Mononuclear cell (primary cell): ENCODE measurements around the gene SLC38A2. TPM values are rescaled to one million over a fixed set of nuclear protein-coding genes. Genes with fewer than 3 reads are reported as not detected.

ENCODE experiments used
- H3K27me3 ChIP-seq: 2 replicates; pipeline ENCODE4 v1.6.0; 2011; ENCODE audit warnings: low read length, control low read depth; ENCODE audit not compliant: insufficient read depth
- H3K4me1 ChIP-seq: 2 replicates; pipeline ENCODE4 v1.5.1; 2011; ENCODE audit warnings: mild to moderate bottlenecking, low read length, control low read depth; ENCODE audit not compliant: insufficient read depth
- H3K4me3 ChIP-seq: 2 replicates; pipeline ENCODE4 v1.5.1; 2011; ENCODE audit warnings: mild to moderate bottlenecking, low read length, moderate library complexity
- H3K9me3 ChIP-seq: 2 replicates; pipeline ENCODE4 v1.5.1; 2011; ENCODE audit warnings: low read depth, mild to moderate bottlenecking, control low read depth, low read length
- total RNA-seq: library from RNA; depleted of rRNA; stranded (reverse); fragments of >200 nt; gene quantifications from one replicate; pipeline ENCODE4 v1.2.3, GENCODE V29; 2012

SLC38A2 gene
- total RNA-seq, 1 donor: 277 TPM

DNA sequence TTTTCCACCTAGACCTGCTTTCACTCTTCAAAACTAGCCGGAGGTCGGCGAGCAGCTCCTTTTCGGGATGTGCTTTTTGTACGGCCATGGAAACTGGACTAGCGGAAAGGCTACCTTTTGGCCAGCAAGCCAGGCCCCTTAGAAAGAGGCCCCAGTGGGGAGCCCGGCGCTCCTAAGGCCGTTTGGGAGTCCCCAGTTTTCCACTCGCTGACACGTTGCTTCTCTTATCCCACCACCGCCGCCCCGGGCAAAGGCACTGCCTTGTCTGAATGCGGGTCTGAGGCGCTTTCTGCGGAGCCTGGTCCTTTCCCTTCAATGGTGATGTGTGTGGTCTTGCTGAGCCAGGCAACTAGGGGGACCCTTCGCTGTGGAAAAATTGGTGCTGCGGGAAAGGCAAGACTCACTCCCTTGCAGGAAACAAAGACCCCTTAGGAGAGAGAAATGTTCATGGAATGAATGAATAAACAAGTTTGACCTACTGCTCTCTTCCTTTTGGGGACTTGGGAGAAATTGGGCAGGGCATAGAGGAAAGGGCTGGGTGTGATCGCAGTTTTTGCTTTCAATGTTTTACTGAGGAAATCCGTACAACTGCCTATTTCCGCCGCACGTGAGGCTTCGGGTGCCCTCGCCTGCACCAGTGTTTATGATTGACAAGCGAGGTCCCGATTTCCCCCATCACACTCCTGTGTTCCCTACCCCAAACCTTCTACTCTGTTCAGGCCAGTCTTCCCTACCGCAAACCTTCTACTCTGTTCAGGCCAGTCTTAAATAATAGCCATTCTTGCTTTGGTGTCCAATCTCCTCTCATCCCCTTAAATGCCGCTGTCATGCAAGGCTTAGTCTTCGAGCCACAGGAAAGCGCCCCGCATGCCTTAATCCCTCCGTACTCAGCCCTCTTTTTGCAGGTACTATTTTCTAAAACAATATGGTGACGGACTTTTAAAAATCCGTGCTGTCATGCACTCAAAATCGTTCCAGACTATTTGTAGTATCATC, 1.0 kb upstream of the SLC38A2 start:
- H3K4me1 ChIP-seq: peaks cover 33% of the 10 kb centered on the region
- no peaks in the 10 kb centered on the region for H3K9me3 ChIP-seq
- H3K4me3 ChIP-seq: peak overlapping the region; percentile 98
- no peaks in the 10 kb centered on the region for H3K27me3 ChIP-seq

DNA sequence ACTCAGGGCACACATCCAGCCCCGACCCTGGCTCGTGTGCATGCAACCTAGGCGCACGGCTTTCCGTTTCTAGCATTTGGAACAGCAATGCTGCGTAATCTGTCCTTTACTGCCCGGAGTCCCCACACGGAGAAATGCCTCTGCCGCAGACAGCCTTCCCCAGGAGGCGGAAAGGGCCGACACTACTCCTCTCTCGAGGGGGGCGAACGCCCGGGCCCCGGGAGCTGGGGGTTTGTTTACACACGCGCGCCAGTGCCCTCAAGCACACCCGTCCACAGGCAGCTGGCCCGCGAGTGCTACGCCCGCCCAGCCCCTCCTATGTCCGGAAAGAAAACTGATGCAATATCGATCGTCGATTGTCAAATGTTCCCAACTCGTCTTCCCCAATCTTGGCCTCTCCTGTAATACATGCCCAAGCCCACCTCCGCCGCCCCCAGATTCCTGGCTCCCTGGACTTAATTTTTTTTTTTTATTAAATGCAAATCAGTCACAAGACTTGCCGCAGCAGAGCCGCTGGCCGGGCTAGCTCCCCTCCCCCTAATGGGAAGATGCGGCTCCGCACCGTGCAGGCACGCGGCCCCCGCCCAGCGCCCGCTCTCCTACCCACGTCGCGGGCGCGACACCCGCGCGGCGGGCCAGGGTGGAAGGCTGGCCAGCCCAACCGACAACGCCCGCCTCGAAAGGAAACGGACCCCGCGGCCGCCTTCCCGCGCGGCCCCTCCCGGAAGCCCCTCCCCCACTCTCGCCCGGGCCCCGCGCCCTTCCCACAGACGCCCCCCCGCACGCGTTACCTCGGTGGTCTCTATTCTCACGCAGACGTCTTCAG, 642 bp downstream of the SLC38A2 start:
- Histone ChIP-seq H3K4me3 (peak overlapping the region; percentile 98), H3K9me3 (no peaks in the 10 kb centered on the region), H3K27me3 (no peaks in the 10 kb centered on the region), H3K4me1 (peaks cover 47% of the 10 kb centered on the region)

DNA sequence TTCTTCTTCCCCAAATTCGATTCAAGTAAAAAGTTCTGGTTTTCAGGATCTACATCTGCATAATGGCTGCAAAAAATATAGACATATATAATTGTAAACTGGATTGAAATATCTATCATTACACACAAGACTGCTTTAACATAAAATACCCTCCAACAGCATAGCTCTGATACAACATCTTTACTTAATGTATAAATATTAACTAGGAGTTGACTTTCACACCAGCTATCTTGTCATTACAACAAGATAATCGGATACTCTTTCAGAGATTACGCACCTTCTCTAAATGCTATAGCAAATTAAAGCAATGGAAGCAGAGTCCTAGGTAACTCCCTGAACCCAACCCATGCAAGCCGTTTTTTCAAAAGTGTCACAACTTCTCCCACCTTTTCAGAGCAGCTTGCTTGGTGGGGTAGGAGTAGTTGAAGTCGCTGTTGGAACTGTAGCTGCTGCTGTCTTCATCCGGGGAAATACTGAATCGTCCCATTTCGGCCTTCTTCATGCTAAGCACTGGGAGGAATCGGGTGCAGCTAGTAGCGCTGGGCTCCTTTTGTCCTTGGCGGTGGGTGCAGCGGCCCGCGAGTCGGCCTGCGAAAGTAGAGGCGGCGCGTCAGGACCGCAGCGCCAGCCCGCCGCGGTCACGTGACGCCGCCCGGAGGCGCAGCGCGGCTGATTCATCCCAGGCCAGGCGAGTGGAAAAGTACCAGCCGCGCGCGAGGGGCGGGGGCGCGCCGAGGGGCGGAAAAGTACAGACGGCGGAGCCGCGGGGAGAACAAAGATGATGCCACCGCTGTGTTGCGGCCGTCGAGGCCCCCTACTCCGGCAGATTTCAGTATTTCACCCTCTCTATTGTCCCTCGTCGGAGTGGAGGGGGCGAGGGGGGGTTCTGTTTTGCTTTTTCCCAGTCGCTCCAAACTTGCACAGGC, 1.5 kb downstream of the SLC38A2 start:
- Histone ChIP-seq H3K4me1 (peaks cover 49% of the 10 kb centered on the region), H3K9me3 (no peaks in the 10 kb centered on the region)

DNA sequence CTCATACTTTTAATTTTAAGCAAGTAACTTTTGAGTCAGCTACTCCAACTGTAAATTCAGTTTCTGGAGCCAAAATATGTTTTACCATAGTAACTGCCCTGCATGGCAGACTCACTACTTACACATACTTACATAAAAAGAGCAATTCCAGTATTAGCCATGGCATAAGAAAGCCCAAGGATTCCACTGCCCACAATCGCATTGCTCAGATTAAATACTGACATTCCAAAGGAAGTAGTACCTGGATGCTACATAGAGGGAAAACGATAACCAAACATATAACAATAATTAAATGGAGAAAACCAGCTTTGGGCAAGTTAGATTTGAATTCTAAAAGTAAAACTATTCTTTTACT, 2.2 kb downstream of the SLC38A2 start:
- Histone ChIP-seq H3K27me3 (no peaks in the 10 kb centered on the region), H3K9me3 (no peaks in the 10 kb centered on the region), H3K4me1 (peaks cover 53% of the 10 kb centered on the region), H3K4me3 (peak overlapping the region; percentile 98)

More for the DNA sequence above, 1.5 kb downstream of the SLC38A2 start:
- H3K4me3 ChIP-seq: peak overlapping the region; percentile 98
- no peaks in the 10 kb centered on the region for H3K27me3 ChIP-seq

DNA sequence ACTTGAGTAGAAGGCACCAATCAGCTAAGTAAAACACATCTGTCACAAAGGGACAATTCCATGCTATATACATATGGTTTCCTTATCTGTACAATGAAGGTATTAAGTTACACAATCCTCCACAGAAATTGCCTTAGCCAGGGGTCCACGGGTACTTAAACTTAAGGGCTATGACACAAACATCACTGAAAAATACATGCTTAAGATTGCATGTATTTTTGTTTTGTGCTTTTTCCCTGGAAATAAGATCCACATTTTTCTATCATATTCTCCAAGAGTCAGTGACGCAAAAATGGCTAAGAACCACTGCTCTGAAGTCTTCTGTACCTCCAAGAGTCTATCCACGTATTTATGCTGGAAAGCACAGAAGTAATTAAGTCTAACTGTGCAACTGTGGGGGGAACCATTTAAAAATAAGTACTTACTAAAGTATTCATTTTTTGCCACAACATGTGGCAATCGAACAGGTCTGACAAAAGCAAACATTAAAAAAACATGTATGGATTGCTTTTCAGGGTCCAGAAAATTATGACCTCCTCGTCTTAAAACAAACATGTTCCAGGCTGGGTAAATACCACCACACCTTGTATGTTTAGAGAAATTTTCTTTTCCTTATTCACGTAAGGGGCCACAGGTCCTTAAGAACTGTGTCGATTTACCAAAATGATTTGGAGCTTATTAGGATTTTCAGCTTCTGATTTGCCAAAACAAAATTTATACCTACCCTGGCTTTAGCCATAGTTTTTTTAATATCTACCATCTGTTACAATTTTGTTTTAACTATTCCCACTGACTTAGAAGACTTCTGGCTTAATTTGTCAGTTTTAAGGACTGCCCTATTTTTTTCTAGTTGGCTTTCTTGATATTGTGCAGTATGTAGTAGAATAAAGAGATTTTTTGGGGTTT, 2.8 kb downstream of the SLC38A2 start:
- H3K4me1 ChIP-seq: peaks cover 53% of the 10 kb centered on the region
- H3K9me3 ChIP-seq: no peaks in the 10 kb centered on the region
- H3K27me3 ChIP-seq: no peaks in the 10 kb centered on the region
- H3K4me3 ChIP-seq: peak overlapping the region; percentile 98

DNA sequence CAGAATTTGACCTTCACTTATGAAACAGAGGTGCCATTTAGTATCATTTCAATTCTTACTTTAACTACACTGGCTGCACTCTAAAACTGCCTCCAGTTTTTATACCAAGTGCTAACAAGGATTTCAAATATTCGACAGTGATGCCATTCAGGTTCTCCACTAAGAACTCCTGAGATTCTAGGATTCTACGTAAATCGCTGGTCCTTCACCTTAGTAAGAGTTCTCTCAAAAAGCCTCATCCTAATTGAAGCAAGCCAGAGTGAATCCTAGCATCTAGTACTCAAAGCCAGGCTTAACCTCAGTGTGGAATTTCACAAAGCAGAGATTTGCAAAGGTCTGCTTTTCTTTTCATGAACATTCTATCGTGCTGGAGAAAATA, 3.5 kb downstream of the SLC38A2 start:
- H3K4me1 ChIP-seq: peaks cover 49% of the 10 kb centered on the region

DNA sequence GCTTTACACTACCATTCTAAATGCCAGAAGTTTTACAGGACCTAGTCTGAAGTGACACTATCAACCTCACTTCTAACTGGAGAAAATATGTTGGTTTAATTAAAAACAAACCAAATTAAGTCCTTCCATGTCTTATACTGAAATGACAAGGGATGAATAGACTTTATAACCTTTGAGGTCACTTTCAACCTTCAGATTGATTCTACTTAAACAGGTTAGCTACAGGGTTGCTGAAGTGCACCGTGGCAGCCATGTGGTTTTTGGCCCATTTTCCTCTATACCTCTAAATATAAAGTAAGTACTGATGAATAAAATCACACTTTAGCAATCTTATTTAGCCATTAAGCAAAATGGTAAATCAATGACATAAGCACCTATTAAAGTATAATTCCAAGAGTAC, 3.9 kb downstream of the SLC38A2 start:
- H3K4me3 ChIP-seq: no peak overlapping the region
- peaks cover 45% of the 10 kb centered on the region for H3K4me1 ChIP-seq
- H3K27me3 ChIP-seq: no peaks in the 10 kb centered on the region
- no peaks in the 10 kb centered on the region for H3K9me3 ChIP-seq

More for the DNA sequence above, 3.5 kb downstream of the SLC38A2 start:
- no peak overlapping the region for H3K4me3 ChIP-seq
- no peaks in the 10 kb centered on the region for H3K9me3 ChIP-seq
- no peaks in the 10 kb centered on the region for H3K27me3 ChIP-seq

DNA sequence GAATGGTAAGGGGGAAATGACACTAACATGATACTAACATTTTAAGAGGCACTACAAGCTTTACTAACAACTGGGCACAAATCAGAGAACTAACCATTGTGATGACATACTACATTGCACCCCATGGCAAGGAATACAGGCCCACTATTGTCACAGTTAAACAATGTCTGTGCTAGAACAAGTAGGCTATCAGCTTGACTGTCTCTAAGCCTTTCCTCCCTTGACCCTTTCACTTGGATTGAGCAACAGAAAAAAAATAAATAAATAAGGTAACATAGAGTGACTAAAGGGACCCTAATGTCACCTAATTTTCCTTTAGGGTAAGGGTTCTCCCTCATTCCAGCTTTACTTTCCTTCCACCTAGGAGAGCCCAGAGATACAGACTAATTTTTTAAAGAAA, 4.4 kb downstream of the SLC38A2 start:
- H3K9me3 ChIP-seq: no peaks in the 10 kb centered on the region
- no peak overlapping the region for H3K4me3 ChIP-seq
- H3K4me1 ChIP-seq: peaks cover 40% of the 10 kb centered on the region
- no peaks in the 10 kb centered on the region for H3K27me3 ChIP-seq

DNA sequence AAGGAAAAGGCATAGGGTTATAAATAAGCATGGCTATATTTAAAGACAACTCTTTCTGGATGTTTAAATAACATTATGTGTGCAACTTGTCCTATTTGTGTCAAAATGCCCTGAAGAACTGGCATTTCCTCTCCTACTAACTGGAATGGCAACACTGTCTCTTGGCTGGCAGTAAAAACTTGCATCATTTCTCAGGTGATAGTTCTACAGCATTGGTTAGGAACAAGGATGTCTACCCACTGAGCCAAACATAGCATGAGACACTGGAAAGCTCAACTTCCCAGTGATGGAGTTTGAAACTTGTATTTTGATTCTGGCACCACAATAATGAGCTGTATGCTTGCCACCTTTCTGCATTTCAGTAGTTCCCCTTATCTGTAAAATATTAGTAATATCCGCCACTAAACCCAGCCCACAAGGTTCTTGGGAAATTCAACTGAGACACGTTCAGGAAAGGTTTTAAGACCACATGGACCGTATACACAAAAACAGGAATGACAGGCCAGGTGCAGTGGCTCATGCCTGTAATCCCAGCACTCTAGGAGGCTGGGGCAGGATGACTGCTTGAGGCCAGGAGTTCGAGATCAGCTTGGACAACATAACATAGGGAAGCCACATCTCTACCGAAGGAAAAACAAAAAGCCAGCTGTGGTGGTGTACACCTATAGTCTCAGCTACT, 5.1 kb downstream of the SLC38A2 start:
- Histone ChIP-seq H3K4me3 (no peak overlapping the region), H3K4me1 (peaks cover 40% of the 10 kb centered on the region), H3K27me3 (no peaks in the 10 kb centered on the region), H3K9me3 (no peaks in the 10 kb centered on the region)

DNA sequence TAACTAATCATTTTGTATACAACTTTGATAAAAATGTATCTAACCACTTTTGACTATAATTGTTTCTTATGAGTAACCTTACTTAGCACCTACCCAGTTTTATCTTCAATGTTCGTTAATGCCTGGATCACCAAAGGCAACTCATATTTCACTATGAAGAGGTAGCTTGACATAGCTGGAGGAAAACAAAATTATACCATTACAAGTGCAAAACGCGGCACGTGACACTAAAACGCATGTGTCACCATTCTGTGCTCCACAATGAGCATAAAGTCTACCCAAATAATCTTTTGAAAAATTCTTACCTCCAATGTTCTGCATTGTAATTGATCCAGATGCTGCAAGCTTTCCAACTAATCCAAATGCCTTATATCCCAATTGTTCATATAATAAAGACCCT, 5.8 kb downstream of the SLC38A2 start:
- H3K9me3 ChIP-seq: no peaks in the 10 kb centered on the region
- H3K4me1 ChIP-seq: peaks cover 41% of the 10 kb centered on the region
- H3K4me3 ChIP-seq: no peak overlapping the region

DNA sequence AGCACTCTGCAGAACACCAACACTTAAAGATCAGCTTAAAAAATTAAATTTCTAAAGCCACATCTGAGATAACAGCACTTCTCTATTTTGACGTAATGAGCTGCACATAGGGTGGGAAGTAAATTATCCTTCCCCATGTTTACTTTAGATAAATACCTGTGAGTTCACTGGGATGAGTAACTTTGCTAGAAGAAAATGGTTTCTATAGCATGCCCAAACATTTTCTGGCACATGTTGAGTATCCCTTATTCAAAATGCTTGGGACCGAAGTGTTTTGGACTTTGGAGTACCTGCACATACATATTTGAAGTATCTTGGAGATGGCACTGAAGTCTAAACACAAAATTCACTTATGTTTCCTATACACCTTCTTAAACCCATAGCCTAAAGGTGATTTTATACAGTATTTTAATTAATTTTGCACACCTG, 6.6 kb downstream of the SLC38A2 start:
- no peak overlapping the region for H3K4me3 ChIP-seq
- peaks cover 48% of the 10 kb centered on the region for H3K4me1 ChIP-seq
- no peaks in the 10 kb centered on the region for H3K27me3 ChIP-seq
- H3K9me3 ChIP-seq: no peaks in the 10 kb centered on the region

More for the DNA sequence above, 5.8 kb downstream of the SLC38A2 start:
- no peaks in the 10 kb centered on the region for H3K27me3 ChIP-seq

DNA sequence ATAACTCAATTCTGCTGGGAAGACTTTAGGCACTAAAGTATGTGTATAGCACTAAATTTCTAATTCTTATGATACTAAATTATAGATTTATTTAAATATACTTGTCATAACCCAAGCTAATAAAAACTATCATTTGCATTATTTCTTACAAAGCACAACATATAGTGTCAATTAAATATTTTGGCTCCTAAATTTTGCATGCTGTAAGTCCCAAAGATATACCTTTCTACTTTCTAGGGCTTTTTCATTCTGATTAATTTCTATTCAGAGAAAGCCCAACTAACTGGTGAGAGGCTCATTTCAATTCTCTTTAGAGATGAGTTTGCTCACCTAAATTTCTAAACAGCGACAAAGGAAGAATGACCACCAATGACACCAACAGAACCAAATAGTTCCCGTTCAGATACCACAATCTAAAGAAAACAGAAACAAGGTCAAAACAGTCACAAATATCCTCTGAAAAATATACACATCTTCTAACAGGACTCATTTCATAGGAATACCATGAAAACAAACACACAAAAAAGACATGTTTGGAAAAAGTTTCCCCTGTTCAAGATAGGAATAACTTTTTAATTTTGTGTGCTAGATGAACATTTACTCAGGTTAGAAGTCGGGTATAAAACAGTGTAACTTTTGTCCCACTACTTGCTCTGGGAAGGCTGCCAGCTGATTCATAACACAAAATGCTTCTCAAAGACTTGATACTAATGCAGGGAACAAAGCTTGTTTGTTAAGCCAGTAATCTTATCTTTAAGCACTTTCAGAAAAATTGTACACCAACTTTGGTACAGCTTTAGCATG, 7.6 kb downstream of the SLC38A2 start:
- no peaks in the 10 kb centered on the region for H3K9me3 ChIP-seq
- H3K27me3 ChIP-seq: no peaks in the 10 kb centered on the region
- peaks cover 45% of the 10 kb centered on the region for H3K4me1 ChIP-seq
- no peak overlapping the region for H3K4me3 ChIP-seq

DNA sequence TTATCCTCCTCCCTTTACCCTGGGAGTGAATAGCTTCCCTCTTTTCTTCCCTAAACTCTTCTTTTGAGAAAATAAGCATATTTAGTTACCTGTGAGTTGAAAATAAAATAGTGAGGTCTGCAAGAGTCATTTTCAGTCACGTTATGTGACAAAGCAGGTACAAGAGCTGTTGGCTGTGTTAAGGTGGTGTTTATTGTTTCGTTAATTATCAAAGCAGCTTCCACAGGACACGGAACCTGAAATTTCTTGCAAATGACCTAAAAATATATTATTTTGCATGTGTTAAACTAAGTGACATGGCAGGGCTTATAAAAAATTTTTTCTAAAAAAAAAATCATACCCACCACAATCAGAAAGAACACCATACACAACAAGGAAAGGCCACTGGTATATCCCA, 8.3 kb downstream of the SLC38A2 start:
- H3K4me1 ChIP-seq: peaks cover 39% of the 10 kb centered on the region
- no peaks in the 10 kb centered on the region for H3K27me3 ChIP-seq
- H3K4me3 ChIP-seq: no peak overlapping the region
- H3K9me3 ChIP-seq: no peaks in the 10 kb centered on the region
